ENCODE results near the gene SRGAP2B.
"Not testable (repeated sequence)": the region's sequence is repeated elsewhere in the genome, so short reads cannot be mapped to it uniquely, and the experiment has no call there.

Gene SRGAP2B

DNA sequence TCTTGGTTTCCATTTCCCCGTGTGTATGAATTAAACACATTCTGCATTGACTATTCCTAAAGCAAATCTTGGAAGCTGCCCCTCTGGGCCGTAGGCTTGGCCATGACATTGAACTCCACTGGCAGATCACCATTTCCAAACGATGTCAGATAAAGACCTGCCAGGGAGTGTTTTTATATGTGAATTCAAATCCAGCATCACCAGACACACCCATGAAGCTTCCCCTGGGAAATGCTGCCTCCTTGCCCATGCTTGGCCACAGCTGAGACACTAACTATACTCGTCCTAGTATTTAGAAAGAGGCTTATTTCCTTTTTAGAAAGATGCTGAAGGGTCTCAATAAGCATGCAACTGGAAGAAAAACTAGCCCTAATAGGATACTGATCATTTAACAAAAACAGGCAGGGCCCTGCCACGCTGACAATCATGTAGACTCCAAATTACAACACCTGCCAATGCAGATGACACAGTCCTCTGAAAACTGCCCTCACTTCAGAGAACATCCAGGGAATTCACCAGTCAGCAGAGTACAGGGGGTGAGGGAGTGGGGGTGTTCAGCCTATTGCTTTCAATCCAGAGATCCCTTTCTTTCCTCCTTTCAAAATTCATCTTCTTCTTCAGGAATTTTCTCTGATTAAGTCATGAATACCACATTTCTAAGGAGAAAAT lies 94.9 kb downstream of the SRGAP2B start:
- not testable (repeated sequence) for H3K4me3 ChIP-seq (ENCODE audit: low read depth, low read length)

DNA sequence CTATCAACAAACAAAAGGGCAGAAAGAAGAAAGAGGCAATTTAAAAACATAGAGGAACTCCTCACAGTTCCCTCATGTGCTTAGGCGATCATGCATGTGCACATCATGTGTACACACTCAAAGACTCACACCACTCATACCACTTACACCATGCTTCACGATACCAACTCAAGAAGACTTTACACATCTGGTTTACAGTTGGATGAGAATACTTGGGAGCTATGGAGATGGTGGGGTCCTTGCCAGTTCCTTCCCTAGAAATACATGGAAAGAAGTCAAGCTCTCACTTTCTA lies 96.2 kb downstream of the SRGAP2B start:
- H3K4me3 ChIP-seq (ENCODE audit: low read depth, low read length): not testable (repeated sequence)

DNA sequence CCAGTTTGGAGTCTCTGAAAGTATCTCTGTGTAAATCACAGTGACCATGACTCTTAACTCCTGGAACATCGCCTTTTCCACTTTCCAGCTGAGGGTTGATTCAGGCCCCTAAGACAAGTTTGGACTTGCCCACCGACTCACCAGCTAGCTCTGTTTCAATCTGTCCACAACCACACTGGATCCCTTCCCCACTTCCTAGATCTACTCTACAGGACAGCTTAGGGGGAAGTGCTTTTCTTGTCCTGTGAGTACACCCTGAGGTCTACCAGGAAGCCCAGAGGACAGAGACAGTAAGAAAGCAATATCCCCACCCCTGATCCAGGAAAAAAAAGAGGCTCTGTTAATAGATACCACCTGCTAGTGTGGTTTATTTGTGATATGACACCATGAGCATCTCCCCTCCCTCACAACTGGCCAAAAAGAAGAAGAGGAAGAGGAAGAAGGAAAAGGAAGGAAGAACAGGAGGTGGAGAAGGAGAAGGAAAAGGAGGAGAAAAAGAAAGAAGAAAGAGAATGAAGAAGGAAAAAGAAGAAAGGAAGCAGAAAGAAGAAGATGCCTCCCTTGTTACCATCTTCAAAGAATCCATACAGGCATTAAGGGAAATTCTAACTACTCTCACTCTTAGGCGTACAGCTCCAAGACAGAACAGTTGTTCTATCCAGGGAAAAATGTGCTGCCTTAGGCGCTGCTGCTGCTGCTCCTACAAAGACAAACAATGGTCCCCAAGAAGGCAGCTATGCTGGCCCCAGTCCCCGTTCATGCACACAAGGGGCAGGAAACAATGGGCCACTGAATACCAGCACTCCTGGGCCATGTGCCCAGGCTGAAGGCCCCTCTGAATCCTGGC lies 96.8 kb downstream of the SRGAP2B start:
- not testable (repeated sequence) for H3K4me3 ChIP-seq (ENCODE audit: low read depth, low read length)

DNA sequence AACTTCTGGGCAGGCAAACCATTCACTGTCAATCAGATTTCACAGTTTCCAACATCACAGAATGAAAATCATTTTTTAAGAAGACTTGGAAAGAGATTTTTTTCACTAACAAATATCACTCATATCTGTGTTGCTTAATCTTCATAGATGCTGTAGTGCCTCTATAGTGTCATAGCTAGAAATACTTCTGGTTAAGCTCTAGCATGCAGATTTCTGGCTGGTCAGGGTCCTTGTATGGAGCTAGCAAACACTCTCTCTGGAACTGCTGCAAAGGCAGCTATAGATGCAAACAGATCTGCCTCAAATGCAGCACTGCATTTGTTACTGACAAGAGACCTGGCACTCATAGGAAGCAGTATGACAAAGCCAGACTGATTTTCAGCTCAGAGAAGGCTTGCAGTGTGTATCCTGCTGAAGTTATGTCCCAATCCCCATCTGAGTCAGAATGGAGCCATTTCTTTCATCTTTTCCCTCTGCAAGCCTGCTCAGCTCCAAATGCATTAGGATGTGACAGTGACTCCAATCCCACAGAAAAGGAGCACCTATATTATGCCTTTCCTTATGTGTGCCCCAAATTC lies 99.2 kb downstream of the SRGAP2B start:
- H3K4me3 ChIP-seq (ENCODE audit: low read depth, low read length): not testable (repeated sequence)

DNA sequence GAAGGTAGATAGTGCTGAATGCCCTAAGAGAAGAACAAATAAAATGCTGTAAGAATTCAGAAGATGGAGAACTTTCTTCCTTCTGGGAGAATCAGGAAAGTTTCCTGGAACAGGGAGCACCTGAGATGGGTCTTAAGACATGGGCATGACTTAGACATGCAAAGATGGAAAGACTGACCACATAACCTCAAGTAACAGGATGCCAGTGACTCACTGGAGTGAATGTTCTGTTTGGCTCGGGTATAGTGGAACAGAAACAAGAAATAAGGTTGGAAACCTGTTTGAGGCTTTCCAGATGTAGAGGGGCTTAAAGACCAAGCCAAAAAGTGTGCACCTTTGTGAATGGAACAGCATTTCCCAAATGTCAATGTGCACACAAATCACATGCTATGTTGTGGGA lies 102.2 kb downstream of the SRGAP2B start:
- not testable (repeated sequence) for H3K4me3 ChIP-seq (ENCODE audit: low read depth, low read length)

DNA sequence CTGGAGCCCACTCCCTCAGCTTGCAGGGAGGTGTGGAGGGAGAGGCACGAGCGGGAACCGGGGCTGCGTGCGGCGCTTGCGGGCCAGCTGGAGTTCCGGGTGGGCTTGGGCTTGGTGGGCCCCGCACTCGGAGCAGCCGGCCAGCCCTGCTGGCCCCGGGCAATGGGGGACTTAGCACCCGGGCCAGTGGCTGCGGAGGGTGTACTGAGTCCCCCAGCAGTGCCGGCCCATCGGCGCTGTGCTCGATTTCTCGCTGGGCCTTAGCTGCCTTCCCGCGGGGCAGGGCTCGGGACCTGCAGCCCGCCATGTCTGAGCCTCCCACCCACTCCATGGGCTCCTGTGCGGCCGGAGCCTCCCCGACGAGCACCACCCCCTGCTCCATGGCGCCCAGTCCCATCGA lies 104.5 kb downstream of the SRGAP2B start:
- H3K4me3 ChIP-seq (ENCODE audit: low read depth, low read length): not testable (repeated sequence)

DNA sequence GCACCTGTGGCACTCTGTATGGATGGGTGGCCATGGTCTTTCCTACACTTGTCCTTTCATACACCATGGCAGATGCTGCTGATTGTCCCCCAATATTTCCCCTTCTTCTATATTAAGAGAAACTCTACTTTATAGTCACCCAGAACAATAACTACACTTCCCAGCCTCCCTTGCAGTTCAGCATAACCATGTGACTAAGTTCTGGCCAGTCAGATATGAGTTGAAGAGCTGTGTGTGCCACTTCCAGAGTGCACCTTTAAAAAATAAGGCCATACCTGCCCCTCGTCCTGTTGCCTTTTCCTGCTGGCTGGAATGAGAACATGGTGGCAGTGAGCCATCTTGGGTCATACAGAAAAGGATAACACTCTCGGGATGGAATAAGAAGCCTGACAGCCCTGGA lies 108.0 kb downstream of the SRGAP2B start:
- not testable (repeated sequence) for H3K4me3 ChIP-seq (ENCODE audit: low read depth, low read length)

DNA sequence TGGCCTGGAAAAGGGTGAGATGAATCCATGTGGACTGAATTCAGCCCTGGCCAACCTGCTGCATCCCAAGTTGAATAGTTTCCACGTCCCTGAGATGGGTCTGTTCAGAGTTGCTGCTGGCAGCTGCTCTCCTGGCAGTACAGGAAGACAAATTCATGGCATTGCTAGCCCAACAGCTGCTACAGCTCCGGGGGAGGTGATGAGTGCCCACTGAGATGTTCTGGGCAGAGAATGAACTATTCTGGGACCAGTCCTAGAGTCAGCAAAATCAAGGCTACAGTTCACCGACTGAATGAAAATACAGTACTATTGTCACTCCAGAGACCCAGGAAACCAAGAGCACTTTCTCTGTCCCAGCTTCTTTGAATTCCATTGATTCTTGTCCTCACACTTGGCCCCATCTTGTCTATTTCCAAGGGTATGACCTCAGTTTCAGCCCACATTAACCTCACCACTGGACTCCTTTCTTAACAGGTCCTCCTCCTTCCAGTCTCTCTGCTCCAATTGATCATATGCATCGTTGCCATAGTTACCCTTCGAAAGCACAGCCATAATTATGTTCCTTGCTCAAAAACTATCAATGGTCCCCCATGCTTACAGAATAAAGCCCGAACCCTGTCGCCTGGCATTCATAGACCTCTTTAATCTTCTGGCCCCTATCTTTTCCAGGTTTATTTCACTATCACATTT lies 108.8 kb downstream of the SRGAP2B start:
- H3K4me3 ChIP-seq (ENCODE audit: low read depth, low read length): not testable (repeated sequence)

DNA sequence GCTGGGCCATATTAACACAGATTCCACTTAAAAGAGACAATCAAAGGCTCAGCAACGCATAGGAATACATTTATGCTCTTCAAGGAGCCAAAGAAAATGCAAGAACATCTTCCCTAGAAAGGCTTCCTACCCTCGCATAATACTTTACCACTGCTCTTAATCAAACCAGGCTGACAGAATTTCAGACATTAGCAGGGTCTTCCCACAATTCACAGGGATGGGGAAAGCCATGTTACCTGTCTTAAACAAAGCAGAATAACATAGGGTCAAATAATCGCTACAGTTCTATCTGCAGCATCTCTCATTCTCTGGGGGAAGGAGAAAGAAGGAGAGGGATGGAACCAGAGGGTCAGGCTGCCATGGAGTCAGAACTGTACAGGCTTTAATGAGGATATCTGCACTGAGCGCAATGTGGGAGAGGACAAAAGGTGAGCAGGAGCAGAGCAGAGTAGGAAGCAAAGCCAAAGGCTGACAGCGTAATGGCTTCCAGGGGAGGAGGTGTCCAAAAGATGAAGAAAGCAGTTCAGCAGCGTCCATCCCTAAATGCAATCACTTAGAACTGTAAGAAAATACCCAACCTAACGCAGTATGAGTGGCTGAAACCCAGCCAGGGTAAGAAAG lies 109.5 kb downstream of the SRGAP2B start:
- H3K4me3 ChIP-seq (ENCODE audit: low read depth, low read length): not testable (repeated sequence)

DNA sequence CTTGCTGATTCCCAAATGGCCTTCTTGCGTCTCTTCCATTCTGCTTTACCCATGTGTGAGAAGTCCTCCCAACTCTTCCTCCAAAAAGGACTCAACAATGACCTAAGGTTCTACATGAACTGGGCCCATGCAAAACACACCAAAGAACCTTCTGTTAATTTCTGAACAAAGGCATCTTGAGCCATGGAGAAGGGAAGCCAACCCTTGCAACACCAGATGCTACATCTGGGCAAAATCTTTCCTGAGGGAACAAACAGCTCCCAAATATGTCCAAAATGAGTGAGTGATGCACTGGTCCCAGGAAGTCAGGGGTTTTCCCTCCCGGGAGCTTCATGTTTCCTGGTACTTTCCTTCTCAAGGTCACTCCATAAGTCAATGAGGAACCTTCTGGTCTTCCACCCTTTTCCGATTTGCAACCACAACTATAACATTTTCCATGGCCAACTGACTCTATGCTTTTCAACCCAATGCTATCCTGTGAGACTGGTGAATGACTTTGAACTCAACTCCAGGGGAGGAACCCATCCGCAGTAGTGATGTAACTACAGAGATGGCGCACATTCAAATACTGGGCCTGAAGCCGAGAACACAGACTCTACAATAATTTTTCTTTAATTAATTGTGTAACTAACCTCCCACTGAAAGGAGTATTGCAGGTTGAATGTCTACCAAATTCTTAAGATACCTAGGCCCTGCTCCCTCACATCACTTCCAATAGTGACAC lies 112.2 kb downstream of the SRGAP2B start:
- H3K4me3 ChIP-seq (ENCODE audit: low read depth, low read length): not testable (repeated sequence)

DNA sequence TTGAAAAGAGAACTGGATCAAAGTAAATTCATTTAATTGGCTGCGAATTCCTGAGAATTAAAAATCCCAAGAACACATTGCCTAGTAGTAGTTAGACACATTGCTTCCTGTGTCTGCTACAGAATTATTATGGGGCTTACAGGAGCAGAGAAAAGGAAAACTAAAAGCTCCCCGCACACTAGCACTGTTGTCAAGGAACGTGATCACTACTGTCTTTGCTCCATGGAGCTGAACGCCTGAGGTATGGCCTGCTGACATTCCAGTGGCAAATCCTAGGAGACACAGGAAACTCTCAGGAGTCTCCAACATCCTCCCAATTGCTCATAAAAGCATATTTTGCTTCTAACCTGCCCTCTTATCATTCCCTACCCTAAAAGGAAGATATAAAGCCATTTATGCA lies 114.0 kb downstream of the SRGAP2B start:
- H3K4me3 ChIP-seq (ENCODE audit: low read depth, low read length): not testable (repeated sequence)

DNA sequence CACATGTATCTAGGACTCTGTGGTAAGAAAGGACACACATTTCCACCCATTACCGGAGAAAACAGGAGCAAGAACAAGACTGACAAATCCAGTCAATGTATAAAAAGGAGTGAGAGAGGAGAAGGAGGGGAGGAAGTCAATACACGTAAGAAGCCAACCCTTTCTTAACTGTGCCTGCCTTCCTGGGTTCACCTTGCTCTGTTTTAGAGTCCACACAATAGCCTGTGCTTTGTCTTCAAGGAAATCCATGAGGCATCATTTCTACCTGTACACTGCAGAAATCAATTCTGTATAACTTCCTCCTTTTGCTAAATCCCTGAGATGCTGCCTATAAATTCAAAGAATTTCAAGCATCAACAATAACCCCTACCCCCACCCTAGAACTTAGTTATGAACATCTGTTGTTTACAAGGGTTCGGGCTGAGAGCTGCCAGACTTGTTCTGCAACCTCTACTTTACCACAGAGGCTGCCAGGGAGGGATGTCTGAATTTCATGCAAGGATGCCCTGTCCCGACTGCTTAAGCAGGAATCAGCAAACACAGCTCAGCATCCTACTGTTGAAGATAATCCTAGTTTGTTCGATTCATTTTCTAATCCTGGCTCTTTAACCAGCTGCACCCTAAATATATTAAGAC lies 115.0 kb downstream of the SRGAP2B start:
- not testable (repeated sequence) for H3K4me3 ChIP-seq (ENCODE audit: low read depth, low read length)

DNA sequence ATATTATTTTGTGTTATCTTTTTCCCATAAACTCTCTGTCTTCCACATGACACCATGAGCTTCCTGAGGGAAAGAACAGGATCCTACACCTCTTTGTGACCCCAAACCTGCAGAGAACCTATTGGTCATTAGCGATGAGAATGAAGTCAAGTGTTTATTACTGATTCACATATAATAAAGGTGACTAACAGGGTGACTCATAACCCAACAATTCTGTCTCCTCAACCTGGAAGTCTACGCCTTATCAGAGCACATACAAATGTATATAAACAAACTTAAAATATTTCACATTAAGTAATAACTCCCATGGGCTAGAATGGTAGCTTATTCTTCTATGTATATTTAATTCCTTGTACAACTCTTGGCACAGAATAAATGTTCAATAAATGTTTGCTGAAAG lies 117.3 kb downstream of the SRGAP2B start:
- H3K4me3 ChIP-seq (ENCODE audit: low read depth, low read length): not testable (repeated sequence)

DNA sequence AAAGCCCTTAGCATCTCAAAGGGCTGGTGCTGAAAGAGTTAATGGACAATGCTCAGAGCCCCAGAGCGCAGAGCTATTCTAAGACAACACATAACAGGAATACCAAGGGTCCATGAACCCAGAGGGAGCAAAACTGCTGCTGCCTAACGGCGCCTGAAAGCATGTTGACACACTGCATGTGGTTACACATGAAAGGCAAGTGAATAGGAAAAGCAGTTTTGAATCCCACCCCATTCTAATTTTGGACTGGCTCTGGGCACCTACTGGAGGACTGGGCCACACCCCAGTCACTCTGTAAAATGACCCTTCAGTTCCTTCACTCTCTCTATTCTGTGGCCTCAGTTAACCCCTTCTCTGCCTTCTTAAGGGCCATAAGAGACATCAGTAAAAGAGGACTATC lies 123.2 kb downstream of the SRGAP2B start:
- H3K4me3 ChIP-seq (ENCODE audit: low read depth, low read length): not testable (repeated sequence)

DNA sequence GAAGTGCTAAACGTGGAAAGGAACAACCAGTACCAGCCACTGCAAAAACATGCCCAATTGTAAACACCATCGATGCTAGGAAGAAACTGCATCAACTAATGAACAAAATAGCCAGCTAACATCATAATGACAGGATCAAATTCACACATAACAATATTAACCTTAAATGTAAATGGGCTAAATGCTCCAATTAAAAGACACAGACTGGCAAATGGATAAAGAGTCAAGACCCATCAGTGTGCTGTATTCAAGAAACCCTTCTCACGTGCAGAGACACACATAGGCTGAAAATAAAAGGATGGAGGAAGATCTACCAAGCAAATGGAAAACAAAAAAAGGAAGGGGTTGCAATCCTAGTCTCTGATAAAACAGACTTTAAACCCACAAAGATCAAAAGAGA lies 128.6 kb downstream of the SRGAP2B start:
- H3K4me3 ChIP-seq (ENCODE audit: low read depth, low read length): not testable (repeated sequence)

DNA sequence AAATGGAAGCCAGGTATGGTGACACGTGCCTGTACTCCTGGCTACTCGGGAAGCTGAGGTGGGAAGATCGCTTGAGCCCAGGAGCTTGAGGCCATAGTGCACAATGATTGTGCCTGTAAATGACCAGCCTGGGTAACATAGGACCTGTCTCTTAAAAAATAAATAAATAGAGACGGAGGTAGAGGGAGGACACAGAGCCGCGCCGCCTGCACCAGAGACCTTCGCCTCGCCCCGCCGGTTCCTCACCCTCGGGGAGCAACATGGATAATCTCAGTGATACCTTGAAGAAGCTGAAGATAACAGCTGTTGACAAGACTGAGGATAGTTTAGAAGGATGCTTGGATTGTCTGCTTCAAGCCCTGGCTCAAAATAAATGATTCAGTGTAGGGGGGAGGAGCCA lies 130.4 kb downstream of the SRGAP2B start:
- not testable (repeated sequence) for H3K4me3 ChIP-seq (ENCODE audit: low read depth, low read length)

DNA sequence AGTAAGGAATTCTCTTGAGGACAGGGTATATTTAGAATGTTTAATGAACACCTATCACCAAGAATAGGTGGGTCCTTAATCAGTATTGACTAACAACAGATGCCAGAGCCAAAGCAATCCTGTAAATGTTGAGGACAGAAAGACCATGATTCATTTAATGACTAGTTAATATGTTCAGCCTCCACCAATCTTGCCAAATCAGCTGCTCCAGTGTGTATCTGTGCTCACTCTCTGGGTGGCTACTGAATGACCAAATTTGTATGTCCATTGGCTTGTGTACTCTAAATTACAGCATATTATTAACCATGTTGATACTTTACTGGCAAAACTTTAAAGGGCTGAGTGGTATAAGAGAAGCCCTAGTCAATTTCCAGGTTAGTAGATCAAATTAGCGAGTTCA lies 130.9 kb downstream of the SRGAP2B start:
- H3K4me3 ChIP-seq (ENCODE audit: low read depth, low read length): not testable (repeated sequence)

DNA sequence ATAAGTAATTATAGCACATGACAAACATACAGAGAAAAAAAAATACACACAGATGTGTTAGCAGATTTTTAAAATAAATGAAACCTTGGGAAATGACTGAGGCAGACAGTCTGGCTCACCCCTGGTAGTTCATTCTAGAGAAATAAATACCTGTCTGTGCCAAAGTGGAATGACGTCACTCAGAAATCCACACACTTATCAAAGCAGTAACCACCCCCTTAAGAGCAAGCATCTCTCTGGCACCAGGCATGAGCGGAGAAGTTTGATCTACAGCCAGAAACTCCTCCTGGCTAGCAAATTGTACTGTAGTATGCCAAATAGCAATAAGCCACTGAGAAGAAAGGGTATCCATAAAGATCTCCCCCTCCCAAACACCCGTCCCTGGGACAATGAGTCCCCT lies 131.6 kb downstream of the SRGAP2B start:
- not testable (repeated sequence) for H3K4me3 ChIP-seq (ENCODE audit: low read depth, low read length)

DNA sequence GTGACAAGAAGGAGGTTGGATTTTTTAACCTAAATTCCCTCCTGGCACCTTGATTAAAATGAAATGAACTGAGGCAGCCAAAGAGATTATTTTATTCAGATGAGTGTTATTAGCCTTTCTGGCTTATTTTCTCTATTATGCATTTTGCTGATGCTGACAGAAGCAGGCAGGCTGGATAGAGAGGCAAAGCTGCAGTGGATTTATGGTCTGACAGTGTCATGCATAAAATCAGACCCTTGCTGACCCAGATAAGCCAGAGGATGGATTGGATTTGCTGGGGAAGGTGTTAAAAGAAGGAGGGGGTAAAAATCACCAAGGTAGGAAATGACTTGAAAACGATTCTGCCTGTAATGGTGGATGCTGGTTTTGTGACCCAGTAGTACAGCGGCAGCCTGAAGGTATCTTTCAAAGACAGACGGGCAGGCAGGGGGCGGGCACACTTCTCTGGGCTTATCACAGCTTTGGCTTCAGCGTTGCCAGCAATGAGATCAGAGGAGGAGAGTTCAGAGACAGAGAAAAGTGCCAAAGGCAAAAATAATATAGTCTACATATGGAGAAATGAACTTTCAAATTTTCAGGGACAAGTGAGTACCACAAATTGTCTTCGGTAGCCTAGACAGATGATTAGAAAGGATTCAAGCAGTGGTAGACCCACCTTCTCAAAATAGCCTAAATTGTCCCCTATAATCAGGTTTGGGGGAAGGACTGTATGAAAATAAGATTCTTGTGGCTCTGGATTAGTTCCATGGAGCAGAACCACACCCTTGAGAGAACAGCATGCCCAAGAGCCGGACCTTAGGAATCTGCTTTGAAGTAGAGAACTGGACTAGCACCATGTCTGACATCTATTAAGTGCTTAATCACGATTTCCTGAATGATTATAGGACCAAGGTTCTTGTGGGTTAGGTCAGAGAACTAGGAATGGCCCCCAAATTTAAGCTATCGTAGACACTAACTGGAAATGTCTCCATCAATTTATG lies 133.2 kb downstream of the SRGAP2B start:
- not testable (repeated sequence) for H3K4me3 ChIP-seq (ENCODE audit: low read depth, low read length)

Measured in WI38 (cell line).